GM19438 (cell line): ENCODE measurements around the gene MAGI2.

Experiments used
- ATAC-seq: cut with Tn5 transposase; IDR thresholded peaks from one replicate; pipeline ENCODE4 v1.9.1; 2021; ENCODE audit warnings: low read depth; ENCODE audit not compliant: unreplicated experiment

MAGI2 gene

DNA sequence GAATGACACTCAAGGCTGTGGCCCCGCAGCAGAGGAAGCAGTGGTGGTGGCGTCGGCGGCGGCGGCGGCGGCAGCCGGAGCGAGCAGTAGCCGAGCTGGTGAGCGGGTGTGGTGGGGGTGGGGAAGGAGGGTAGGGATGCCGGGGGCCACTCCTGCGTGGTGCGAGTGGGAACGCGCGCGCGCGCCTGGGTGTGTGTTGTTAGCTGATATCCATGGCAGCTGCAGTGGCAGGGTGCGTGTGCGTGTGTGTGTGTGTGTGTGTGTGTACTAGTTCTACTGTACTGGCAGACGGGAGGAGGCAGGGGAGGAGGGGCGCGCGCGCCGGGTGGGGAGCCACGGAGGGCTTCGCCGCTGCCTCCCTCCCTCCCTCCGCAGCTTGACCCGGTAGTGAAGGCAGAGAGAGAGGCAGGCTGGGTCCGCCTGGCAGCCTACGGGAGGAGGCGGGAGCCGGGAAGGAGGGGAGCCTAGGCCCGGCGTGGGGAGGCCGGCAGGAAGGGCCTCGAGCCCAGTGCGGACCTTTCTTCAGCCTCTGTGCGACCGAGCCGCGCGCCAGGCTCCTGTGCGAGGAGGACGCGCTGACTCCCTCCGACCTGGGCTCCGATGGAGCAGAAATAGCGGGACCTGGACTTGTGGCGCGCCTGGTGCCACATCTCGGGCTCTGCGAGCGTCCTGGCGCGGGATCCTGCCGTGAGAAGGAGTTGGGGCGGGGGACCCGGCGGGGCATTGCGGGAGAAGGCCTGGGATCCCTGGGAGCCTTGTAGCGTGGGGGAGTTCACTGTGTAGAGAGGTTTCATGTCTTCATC, at the start of gene MAGI2:
MAGI2 (minus strand) TSS at position 110 of the 803 bp plus-strand sequence. CDS start 347 bp downstream, outside the sequence.
- no peak for ATAC-seq

DNA sequence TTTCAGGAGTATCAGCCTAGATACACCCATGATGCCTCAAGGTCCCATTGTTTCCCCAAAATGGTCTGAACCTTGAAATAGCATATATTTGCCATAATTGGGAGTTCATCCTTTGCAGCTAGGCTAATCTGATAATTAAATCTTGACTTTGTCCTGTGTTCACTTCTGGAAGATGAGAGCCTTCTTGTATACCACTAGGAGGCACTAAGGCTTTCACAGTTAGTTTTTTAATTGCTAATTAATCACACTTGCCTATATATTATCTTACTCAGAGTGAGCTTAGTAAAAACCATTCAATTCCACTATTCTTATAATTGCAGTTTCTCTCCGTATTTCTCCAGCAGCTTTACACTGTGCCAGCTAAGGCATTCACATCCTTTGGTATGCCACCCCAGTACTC, 48.7 kb upstream of the MAGI2 start:
- ATAC-seq: no peak

DNA sequence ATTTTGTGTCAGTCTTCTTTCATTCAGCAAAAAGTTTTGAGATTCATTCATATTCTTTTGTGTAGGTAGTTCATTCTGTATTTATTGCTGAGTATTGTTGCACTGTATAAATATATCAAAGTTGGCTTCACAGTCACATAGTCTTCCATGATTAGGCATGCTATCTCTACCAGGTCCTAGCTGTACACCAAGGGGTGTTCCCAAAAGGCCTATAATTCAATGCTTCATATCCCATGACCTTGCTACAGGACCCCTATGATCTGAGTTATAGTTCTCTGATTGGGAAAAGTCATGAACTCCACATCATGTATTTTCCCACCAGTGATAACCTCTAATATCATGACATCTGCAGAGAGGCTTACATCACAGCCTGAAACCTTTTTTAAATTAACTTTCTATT, 47.3 kb upstream of the MAGI2 start:
- ATAC-seq: no peak

DNA sequence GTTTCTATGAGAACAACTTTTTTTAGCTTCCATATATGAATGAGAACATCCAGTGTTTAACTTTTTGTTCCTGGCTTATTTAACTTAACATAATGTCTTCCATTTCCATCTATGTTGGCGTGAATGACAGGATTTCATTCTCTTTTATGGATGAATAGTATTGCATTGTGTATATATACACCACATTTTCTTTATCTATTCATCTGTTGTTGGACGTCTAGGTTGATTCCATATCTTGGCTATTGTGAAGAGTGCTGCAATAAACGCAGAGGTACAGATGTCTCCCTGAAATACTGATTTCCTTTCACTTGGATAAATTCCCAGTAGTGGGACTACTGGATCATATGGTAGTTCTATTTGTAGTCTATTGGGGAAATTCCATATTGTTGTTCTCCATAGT, 44.3 kb upstream of the MAGI2 start:
- ATAC-seq: no peak

DNA sequence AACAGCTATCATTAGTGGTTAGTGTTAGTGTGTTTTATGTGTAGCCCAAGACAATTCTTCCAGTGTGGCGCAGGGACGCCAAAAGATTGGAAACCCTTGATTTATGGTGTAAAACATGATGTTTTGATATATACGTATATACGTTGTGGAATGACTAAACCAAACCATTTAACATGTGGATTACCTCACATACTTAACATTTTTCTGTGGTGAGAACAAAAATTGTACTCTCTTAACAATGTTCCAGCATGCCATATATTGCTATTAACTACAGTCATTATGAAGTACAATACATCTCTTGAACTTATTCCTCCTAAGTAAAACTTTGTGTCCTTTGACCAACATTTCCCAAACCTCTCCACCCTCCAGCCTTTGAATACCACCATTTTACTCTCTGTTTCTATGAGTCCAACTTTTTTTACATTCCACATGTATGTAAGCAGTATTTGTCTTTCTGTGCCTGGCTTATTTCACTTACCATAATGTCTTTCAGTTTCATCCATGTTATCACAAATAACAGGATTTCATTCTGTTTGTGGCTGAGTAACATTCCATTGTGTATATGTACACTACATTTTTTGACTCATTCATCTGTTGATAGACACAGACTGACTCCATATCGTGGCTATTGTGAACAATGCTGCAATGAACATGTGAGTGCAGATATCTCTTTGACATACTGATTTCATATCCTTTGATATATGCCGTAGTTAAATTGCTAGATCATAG, 42.2 kb upstream of the MAGI2 start:
- ATAC-seq: no peak

DNA sequence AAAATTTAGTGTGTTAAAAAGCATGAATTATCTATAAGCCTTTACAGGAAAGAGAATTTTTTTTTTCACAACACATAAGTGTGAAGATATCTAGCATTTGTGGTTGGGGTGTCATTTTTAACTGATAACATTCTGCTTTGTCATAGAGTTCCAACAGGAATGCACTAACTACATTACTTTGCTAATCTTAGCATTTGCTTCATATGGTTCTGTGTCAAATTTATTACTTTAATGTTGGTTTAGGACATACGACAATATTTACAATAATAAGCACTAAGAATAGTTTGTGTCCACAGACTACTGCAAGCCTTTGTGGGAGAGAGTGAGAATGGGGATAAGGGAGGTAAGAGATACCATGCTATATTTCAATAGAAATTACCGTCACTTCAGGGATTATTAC, 40.6 kb upstream of the MAGI2 start:
- ATAC-seq: no peak

DNA sequence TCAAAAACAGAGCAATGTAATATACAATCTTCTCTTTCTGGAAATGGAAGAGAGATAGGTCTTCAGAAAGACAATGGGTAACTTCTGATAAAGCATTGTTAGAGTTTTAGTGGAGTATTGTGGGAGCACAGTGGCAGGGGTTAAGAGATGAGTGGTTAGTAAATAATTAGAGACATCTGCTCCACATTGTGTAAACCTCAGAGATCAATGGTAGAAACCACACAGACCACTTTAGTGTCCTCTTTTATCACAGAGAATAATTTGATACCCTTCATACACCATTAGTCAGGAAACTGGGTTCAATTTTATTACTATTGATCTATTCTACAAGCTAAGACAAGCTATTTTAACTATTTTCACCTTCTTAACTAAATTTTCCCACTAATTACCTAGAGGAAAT, 35.9 kb upstream of the MAGI2 start:
- no peak for ATAC-seq

DNA sequence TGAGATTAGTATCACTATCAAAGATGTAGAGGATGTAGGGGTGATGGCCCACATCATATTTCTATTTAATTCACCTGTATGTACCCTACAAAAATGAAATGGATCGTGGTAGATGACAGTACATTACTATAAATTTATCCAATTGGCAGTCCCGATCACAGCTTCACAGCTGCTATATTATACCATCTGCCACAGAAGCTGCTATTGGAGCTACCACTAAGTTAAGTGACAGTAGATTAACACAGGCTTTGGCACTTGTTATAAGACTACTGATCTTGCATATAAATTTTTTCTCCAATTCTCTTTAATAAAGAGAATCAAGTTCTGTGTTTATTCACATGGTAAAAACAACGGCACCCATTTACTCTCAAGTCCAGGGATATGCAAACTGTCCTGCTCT, 24.9 kb upstream of the MAGI2 start:
- no peak for ATAC-seq

DNA sequence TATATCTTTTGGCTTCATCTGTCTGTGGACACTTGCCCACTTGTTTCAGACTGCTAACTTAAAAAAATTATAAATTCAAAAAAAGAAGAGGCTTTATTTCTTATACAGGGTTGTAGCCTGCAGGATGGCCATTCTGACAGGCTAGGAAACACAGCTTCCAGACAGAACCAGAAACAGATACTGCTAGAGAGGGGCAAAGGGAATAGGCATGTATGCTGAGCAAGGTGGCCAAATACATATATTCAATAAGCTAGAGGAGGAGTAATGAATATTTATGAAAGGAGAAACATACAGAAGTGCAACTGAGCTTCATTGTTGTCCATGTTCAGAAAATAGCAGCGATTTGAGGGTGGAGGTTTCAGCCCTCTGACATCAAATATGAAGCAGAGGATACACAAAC, 22.0 kb upstream of the MAGI2 start:
- ATAC-seq: no peak

DNA sequence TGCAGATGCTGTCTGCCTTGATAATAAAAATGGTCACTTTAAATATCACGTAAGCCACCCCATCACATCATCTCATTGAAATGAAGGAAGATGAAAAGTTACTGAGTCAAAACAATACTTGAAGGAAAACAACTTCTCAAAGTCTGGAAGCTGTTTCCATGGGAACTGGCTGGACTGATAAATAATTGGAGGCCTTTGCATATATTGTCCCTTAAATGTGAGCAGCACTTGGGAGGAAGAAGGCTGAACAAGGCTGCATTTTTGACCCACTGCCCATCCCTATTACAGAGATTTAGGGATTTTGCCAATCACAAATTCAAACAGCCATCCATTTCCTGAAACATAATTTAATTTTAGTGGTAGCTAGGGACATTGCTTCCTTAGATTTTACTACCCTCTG, 18.2 kb upstream of the MAGI2 start:
- ATAC-seq: no peak

DNA sequence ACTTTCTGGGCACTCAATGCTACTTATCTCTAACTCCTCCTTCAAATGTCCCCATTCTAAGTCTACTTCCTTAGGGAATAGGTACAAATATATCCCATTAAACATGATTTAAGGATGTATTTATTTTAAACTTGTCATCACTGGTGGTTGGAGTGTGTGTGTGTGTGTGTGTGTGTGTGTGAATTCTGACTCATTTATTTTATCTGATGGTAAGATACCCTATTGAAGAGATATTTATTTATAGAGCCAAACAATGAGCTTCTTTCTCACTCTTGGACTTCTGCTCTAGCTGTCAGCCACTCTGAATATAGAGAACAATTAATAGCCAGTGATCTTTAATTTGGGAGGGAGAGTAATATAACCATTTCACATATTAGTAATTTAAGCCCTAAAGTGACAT, 17.8 kb upstream of the MAGI2 start:
- ATAC-seq: no peak

DNA sequence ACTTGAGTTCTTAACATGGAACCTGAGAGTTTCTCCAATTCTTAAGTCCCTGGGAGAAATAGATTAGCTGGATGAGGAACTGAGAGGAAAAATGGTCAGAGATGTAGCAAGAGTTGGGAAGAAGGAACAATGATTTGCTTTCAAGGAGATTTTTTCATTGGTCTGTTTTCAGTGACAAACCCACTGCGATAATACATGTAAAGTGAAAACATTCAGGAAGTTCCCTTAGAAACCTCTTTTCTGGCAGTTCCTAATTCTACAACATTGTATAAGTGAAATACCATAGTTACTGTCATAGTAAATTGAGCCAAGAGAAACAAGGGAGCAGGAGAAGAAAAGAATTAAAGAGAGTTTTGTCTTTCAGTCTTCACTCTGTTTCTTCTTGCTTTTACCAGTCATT, 12.1 kb upstream of the MAGI2 start:
- ATAC-seq: no peak

DNA sequence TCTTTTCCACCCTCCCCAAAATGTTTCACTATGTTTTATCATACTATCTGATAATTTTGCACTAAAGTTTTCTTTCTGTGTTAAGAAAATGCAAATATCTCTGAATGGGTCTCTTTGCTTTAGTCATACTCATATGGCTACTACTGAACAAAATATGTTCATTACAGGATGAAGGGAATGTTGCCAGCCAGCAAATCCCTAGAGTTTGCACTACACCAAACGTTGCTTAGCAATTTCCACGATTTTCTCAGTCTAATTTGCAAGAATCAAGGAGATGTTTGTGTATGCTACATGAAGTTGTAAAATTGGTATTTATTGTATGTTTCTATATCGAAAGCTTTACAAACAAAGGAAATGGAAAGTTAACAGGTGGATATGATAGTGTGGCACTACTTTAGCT, 10.6 kb upstream of the MAGI2 start:
- no peak for ATAC-seq

DNA sequence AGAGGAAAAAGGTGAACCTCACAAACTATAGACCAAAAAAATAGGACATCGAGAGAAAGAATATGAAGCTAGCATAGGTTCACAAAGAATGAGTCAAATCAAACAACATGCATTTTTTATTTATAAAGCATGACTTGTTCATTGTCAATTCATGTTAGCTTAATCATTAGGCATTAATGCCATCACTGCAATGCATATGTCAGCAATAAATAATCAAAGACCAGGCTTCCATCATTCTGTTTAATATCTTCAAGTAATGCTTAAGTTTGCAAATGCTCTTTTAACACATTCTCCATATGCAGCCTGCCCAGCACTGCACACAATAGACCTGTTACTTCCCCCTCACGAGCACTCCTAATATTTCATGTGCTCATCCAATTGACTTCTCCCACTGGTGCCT, 8.9 kb upstream of the MAGI2 start:
- no peak for ATAC-seq

DNA sequence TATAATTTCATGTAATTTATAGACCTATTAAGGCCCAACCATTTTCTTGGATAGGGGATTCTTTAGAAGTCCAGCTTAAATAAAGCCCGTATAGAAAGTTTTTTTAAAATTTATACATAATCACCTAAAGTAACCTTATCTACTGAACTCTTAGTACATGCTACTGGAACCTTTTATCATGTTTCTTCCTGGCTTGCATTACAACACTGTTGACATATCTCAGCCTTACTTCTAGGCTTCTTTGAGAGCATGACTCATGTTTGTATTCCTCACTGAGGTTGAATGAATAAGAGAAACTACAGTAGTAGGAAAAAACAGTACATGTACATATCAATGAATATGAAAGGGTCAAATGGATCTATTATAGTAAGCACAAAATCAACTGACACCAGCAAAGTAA, 8.2 kb upstream of the MAGI2 start:
- no peak for ATAC-seq

DNA sequence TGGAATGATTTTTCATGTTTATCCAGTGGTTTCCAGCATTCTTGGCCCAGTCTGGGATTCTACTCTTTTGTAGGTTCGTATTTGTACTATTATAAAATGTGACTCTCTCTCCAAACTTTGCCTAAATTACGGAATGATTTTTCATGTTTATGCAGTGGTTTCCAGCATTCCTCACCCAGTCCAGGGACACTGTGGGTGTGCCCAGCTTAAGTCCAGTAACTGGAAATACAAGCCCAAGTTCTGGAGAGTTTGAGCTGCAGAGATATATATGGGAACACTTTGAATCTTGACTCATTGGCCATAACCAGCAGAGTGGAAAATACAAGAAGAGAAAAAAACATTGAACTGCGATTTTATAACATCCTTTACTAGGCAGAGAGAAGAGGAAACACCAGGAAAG, 5.9 kb upstream of the MAGI2 start:
- no peak for ATAC-seq

DNA sequence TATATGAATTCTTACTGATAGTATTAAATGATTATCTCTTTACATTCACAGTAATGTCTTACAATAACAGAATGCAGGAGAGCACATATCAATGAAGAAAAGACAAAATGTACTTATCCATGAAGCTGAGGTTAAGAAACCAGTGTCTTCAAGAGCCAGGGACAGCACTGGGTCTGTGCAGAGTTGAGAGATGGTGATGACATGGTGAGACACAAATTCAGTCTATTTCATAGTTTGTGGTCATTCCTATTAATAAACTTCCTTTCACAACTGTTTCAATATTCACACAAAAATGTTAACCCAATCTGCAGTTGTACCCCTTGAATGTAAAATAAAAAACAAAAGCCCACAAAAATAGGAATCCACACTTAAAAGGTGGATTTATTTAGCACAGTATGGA, 5.3 kb upstream of the MAGI2 start:
- no peak for ATAC-seq

DNA sequence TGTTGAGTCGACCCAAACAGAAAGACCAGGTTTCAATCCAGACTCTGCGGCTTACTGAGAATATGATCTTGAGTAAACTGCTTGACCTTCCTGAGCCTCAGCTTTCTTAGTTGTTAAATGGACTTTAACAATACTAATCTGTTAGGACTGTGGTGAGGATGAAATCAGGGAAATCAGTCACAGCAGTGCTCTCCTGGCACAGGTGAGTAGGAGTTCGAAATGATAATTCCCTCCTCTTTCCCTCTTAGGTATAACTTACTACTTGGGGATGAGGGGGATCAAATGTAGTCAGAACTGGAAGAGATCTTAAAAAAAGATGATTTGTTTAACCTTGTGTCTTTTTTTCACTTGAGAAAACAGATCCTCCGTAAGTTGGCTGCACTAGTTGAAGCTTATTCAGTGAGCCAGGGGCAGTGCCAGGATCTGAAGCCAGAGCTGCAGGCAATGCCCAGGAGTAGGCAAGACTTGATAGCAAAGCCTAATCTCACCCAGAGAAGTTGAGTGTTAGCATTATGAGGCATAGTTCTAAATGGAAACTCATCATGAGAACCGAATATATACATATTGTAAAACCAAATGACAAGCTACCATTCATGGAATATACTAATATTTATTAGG, 1.8 kb upstream of the MAGI2 start:
- ATAC-seq: no peak

DNA sequence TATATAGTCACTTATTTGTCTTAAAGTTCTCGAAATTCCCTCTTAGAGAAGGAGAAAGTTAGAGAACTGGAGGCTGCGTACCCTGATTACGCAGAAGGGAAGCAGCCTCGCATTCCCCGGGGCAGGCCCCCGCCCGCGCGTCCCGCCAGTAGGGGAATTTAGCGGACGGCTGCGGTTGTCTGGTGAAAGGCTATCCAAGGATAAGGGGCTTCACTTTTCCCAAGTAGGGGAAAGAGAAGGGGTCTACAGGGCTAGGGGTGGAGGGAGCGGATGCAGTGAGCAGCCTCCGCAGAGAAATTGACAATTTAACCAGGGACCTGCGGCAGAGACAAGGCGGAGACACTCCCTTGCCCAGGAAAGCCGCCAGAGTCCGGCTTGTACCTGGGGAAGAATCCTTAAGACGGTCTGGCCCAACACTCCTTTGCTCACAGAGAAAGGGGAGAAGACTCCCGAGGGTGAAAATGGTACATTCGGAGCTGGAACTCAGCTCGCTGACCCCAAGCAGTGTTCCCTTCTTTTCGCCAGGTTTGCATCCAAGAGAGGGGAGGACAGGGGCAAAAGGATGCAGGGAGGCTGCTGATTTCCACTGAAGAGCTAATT, 994 bp upstream of the MAGI2 start:
- no peak for ATAC-seq

DNA sequence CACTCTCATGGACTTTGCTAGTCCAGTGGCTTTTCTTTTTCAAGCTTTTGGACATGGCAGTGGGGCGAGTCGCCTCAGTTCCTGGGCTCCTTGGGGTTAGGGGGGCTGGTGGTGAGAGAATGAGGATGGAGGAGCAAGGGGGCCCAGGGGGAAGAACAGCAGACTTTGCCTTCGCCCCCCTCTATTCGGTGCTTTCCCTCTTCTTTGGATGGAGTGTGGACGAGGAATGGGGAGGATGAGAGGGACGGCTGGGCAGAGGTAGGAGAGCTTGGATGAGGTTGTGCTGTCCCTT, 255 bp downstream of the MAGI2 start:
- no peak for ATAC-seq

DNA sequence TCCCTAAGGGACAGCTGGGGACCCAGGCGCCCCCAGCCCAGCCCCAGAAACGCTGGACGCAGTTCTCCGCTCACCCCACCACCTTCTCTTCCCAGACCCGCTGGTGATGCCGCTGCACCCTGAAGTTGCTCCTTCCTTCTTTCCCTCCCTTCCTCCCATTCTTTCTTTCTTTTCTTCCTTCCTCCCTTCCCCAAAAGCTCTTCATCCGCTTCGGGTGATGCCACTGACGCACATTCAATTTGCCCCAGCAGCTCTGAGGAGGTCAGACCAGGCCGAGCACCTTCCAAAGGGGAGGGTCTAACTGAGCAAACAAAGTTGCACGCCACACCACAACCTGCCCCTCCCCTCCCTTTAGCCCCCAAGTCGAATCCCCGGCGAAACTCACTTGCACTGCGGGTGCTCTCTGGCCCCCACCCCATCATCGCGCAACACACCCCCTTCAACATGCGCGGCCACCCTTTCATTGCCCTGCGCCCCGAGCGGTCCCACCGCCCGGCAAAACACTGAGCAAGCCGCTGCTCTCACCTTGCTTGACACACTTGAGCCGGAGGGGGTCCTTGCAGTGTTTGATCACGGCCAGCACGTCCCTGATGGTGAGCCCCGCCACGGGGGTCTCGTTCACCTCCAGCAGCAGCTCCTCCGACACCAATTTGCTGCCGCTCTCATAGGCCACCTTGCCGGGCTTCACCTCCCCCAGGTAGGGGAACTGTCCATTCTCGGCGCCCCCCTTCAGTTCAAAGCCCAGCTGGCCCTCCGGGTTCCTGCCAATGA, 787 bp downstream of the MAGI2 start:
- ATAC-seq: no peak
